GM12892 (cell line): ENCODE results near the gene KRTAP10-6.
"Not testable (repeated sequence)": the region's sequence is repeated elsewhere in the genome, so short reads cannot be mapped to it uniquely, and the experiment has no call there.

ENCODE experiments used
- DNase-seq: peaks from one replicate; pipeline ENCODE4 v3.0.0; 2011; ENCODE audit not compliant: insufficient read length
- FAIRE-seq: peaks from 2 replicates; lab custom pipeline; 2011; peaks lifted over from hg19 to GRCh38; lab: Jason Lieb, UNC
- POLR2A ChIP-seq: IDR thresholded peaks from 2 replicates; pipeline ENCODE4 v1.6.1; 2011; ENCODE audit warnings: low read depth, low read length, control low read depth
- POLR2AphosphoS5 ChIP-seq: IDR thresholded peaks from 2 replicates; pipeline ENCODE4 v1.6.1; 2011; ENCODE audit warnings: low read depth, low read length, control low read depth
- TAF1 ChIP-seq: IDR thresholded peaks from 2 replicates; pipeline ENCODE4 v1.6.1; 2011; ENCODE audit warnings: low read depth, mild to moderate bottlenecking, control low read depth, low read length, borderline replicate concordance

KRTAP10-6 gene

GRCh38 chr21:44578371-44579055 lies 13.8 kb downstream of the KRTAP10-6 start:
- FAIRE-seq (no peak), DNase-seq (no peak)
- TF ChIP-seq POLR2AphosphoS5 (no peak), POLR2A (no peak), TAF1 (no peak)

GRCh38 chr21:44576025-44576420 lies 16.3 kb downstream of the KRTAP10-6 start:
- TF ChIP-seq TAF1 = no peak
- TF ChIP-seq POLR2AphosphoS5 = no peak
- TF ChIP-seq POLR2A = no peak
- DNase-seq (no peak), FAIRE-seq (no peak)

- TF ChIP-seq POLR2AphosphoS5 (no peak), POLR2A (no peak), TAF1 (no peak)
- DNase-seq = no peak
- no peak for FAIRE-seq
These were observed 16.8 kb downstream of the KRTAP10-6 start for GRCh38 chr21:44575307-44576024.

- FAIRE-seq (no peak), DNase-seq (no peak)
- no peak for TF ChIP-seq TAF1
These were observed 17.6 kb downstream of the KRTAP10-6 start for GRCh38 chr21:44574457-44575306.

- DNase-seq, FAIRE-seq: not testable (repeated sequence)
These were observed 18.5 kb downstream of the KRTAP10-6 start, which contains the start of gene KRTAP10-4 for GRCh38 chr21:44573630-44574456. Gene KRTAP10-4 (plus strand): TSS chr21:44573729. CDS start chr21:44573759, 30 bp downstream.

GRCh38 chr21:44572959-44573583 lies 19.2 kb downstream of the KRTAP10-6 start:
- TF ChIP-seq POLR2AphosphoS5 = no peak
- FAIRE-seq = no peak
- DNase-seq = no peak

GRCh38 chr21:44571844-44572782 lies 20.2 kb downstream of the KRTAP10-6 start:
- no peak for TF ChIP-seq TAF1
- TF ChIP-seq POLR2A = no peak
- no peak for TF ChIP-seq POLR2AphosphoS5
- DNase-seq = no peak
- no peak for FAIRE-seq

- no peak for DNase-seq
- TF ChIP-seq POLR2AphosphoS5 = no peak
- TF ChIP-seq TAF1 = no peak
- TF ChIP-seq POLR2A = no peak
- no peak for FAIRE-seq
These were observed 21.0 kb downstream of the KRTAP10-6 start for GRCh38 chr21:44571296-44571695.

- DNase-seq = no peak
- TF ChIP-seq POLR2AphosphoS5 = no peak
- TF ChIP-seq TAF1 = no peak
- no peak for TF ChIP-seq POLR2A
These were observed 22.3 kb downstream of the KRTAP10-6 start for GRCh38 chr21:44569861-44570517.

More at GRCh38 chr21:44569861-44570517, 22.3 kb downstream of the KRTAP10-6 start:
- FAIRE-seq = no peak
